ENCODE results near the gene STX10. TPM values are rescaled to one million over a fixed set of nuclear protein-coding genes. Genes with fewer than 3 reads are reported as not detected.

The STX10 gene
- total and polyA plus RNA-seq, 9 of the 15 experiments (the other 6 are each of a cell fraction or from before 2014, with no cell fraction given), result 0.51 to 66.3 (median 31.0) TPM

GRCh38 chr19:13154911-13155471 is 4.8 kb upstream of the STX10 start (continued):
- TF ChIP-seq ZNF263 (CRISPR knock-in tag; IDR thresholded peaks at IDR 0.05; ENCODE audit: borderline replicate concordance), result no peak
- TF ChIP-seq, protein P1, sequence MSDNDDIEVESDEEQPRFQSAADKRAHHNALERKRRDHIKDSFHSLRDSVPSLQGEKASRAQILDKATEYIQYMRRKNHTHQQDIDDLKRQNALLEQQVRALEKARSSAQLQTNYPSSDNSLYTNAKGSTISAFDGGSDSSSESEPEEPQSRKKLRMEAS (CRISPR knock-in tag; IDR thresholded peaks at IDR 0.05), result no peak
- no peak for TF ChIP-seq EHMT2 (IDR thresholded peaks at IDR 0.05)
- no peak; the same call in 1 of the 2 replicates for TF ChIP-seq STAT5A (IDR thresholded peaks at IDR 0.05; ENCODE audit: borderline replicate concordance, low read length)
- TF ChIP-seq ZBED1 (IDR thresholded peaks at IDR 0.05), result peak; percentile 21; the same call in 1 of the 2 replicates
- TF ChIP-seq CREB3L1 (IDR thresholded peaks at IDR 0.05; ENCODE audit: borderline replicate concordance, low read depth), result no peak
- no peak for TF ChIP-seq IFI16 (CRISPR knock-in tag; IDR thresholded peaks at IDR 0.05)
- no peak for TF ChIP-seq BRF1 (IDR thresholded peaks at IDR 0.05; ENCODE audit: borderline replicate concordance, extremely low read depth, insufficient read length)
- TF ChIP-seq, protein P2, sequence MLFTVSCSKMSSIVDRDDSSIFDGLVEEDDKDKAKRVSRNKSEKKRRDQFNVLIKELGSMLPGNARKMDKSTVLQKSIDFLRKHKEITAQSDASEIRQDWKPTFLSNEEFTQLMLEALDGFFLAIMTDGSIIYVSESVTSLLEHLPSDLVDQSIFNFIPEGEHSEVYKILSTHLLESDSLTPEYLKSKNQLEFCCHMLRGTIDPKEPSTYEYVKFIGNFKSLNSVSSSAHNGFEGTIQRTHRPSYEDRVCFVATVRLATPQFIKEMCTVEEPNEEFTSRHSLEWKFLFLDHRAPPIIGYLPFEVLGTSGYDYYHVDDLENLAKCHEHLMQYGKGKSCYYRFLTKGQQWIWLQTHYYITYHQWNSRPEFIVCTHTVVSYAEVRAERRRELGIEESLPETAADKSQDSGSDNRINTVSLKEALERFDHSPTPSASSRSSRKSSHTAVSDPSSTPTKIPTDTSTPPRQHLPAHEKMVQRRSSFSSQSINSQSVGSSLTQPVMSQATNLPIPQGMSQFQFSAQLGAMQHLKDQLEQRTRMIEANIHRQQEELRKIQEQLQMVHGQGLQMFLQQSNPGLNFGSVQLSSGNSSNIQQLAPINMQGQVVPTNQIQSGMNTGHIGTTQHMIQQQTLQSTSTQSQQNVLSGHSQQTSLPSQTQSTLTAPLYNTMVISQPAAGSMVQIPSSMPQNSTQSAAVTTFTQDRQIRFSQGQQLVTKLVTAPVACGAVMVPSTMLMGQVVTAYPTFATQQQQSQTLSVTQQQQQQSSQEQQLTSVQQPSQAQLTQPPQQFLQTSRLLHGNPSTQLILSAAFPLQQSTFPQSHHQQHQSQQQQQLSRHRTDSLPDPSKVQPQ (CRISPR knock-in tag; IDR thresholded peaks at IDR 0.05; ENCODE audit: borderline replicate concordance), result no peak
- TF ChIP-seq, protein P3, sequence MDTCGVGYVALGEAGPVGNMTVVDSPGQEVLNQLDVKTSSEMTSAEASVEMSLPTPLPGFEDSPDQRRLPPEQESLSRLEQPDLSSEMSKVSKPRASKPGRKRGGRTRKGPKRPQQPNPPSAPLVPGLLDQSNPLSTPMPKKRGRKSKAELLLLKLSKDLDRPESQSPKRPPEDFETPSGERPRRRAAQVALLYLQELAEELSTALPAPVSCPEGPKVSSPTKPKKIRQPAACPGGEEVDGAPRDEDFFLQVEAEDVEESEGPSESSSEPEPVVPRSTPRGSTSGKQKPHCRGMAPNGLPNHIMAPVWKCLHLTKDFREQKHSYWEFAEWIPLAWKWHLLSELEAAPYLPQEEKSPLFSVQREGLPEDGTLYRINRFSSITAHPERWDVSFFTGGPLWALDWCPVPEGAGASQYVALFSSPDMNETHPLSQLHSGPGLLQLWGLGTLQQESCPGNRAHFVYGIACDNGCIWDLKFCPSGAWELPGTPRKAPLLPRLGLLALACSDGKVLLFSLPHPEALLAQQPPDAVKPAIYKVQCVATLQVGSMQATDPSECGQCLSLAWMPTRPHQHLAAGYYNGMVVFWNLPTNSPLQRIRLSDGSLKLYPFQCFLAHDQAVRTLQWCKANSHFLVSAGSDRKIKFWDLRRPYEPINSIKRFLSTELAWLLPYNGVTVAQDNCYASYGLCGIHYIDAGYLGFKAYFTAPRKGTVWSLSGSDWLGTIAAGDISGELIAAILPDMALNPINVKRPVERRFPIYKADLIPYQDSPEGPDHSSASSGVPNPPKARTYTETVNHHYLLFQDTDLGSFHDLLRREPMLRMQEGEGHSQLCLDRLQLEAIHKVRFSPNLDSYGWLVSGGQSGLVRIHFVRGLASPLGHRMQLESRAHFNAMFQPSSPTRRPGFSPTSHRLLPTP (IDR thresholded peaks at IDR 0.05; ENCODE audit: borderline replicate concordance, extremely low read depth, insufficient read length), result no peak
- no peak for TF ChIP-seq BCL6 (CRISPR knock-in tag; IDR thresholded peaks at IDR 0.05)
- TF ChIP-seq HMGN3 (IDR thresholded peaks at IDR 0.05; ENCODE audit: borderline replicate concordance, extremely low read depth, insufficient read length, low read depth, low read length), result peak; percentile 2
- no peak for TF ChIP-seq ZFP1 (CRISPR knock-in tag; IDR thresholded peaks at IDR 0.05)

Measured in K562 (cell line).